ENCODE results near the gene AMH. TPM values are rescaled to one million over a fixed set of nuclear protein-coding genes. Genes with fewer than 3 reads are reported as not detected.

AMH gene
- total and polyA plus RNA-seq, 2 of the 13 experiments (the other 11 are each of a cell fraction or from before 2014, with no cell fraction given): 0.03 to 0.18 TPM

DNA sequence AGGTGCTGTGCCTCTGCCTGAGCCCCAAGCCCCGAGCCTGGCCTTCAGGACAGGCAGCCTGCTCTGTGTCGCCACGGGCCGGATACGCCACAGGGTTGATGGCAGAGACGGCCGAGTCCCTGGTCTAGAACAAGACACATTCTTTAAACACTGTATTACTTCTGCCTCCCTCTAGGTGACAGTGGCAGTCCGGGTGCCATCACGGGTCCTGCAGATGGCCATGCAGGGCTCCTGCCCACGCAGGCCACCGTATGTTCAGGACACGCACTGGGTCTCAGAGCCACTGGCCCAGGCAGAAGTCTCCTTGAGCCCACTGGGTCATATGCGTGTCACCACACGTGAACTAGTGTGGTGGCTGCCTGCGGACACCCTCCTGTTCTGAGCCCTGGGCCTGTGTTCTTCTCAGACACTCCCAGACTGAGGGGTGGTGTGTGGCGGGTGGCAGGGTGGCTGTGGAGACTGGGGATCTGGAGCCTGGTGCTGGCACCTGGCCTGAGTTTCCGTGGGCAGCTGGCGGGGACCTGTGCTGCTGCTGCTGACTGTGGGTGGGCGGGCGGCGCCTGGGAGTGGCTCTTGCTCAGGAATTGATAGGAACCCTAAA is 17.4 kb upstream of the AMH start (continued):
- TF ChIP-seq, protein P1, sequence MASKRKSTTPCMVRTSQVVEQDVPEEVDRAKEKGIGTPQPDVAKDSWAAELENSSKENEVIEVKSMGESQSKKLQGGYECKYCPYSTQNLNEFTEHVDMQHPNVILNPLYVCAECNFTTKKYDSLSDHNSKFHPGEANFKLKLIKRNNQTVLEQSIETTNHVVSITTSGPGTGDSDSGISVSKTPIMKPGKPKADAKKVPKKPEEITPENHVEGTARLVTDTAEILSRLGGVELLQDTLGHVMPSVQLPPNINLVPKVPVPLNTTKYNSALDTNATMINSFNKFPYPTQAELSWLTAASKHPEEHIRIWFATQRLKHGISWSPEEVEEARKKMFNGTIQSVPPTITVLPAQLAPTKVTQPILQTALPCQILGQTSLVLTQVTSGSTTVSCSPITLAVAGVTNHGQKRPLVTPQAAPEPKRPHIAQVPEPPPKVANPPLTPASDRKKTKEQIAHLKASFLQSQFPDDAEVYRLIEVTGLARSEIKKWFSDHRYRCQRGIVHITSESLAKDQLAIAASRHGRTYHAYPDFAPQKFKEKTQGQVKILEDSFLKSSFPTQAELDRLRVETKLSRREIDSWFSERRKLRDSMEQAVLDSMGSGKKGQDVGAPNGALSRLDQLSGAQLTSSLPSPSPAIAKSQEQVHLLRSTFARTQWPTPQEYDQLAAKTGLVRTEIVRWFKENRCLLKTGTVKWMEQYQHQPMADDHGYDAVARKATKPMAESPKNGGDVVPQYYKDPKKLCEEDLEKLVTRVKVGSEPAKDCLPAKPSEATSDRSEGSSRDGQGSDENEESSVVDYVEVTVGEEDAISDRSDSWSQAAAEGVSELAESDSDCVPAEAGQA (IDR thresholded peaks at IDR 0.05; ENCODE audit: low read depth): no peak
- TF ChIP-seq, protein P1 (CRISPR knock-in tag; IDR thresholded peaks at IDR 0.05; ENCODE audit: borderline replicate concordance): no peak
- TF ChIP-seq ZNF501 (CRISPR knock-in tag; IDR thresholded peaks at IDR 0.05): no peak
- peak; percentile 94 for TF ChIP-seq RBM22 (optimal IDR thresholded peaks at IDR 0.05; ENCODE audit: low read length)
- TF ChIP-seq ZNF260 (CRISPR knock-in tag; IDR thresholded peaks at IDR 0.05; ENCODE audit: borderline replicate concordance, low read depth): no peak
- TF ChIP-seq ZNF484 (CRISPR knock-in tag; IDR thresholded peaks at IDR 0.05; ENCODE audit: borderline replicate concordance, low read depth): no peak
- no peak for TF ChIP-seq ZNF841 (CRISPR knock-in tag; IDR thresholded peaks at IDR 0.05; ENCODE audit: borderline replicate concordance)
- TF ChIP-seq, protein P2, sequence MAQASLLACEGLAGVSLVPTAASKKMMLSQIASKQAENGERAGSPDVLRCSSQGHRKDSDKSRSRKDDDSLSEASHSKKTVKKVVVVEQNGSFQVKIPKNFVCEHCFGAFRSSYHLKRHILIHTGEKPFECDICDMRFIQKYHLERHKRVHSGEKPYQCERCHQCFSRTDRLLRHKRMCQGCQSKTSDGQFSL (CRISPR knock-in tag; IDR thresholded peaks at IDR 0.05): no peak
- TF ChIP-seq GTF3A (CRISPR knock-in tag; conservative IDR thresholded peaks at IDR 0.05): 0 out of 2 replicates have a peak, but pooled peaks have one; percentile 77
- no peak for TF ChIP-seq SALL2 (CRISPR knock-in tag; IDR thresholded peaks at IDR 0.05)
- 0 out of 2 replicates have a peak, but pooled peaks have one; percentile 32 for TF ChIP-seq PITX1 (CRISPR knock-in tag; IDR thresholded peaks at IDR 0.05)
- peak; percentile 16; the same call in 1 of the 2 replicates for TF ChIP-seq STAG1 (CRISPR knock-in tag; IDR thresholded peaks at IDR 0.05)
- no peak for TF ChIP-seq ZSCAN29 (CRISPR knock-in tag; conservative IDR thresholded peaks at IDR 0.05)
- no peak for TF ChIP-seq NFIB (CRISPR knock-in tag; IDR thresholded peaks at IDR 0.05; ENCODE audit: borderline replicate concordance)
- TF ChIP-seq SMARCC2 (IDR thresholded peaks at IDR 0.05): no peak
- no peak for TF ChIP-seq ZNF761 (CRISPR knock-in tag; conservative IDR thresholded peaks at IDR 0.05)
- no peak for TF ChIP-seq ZNF274 (CRISPR knock-in tag; IDR thresholded peaks at IDR 0.05)
- TF ChIP-seq, protein P3, sequence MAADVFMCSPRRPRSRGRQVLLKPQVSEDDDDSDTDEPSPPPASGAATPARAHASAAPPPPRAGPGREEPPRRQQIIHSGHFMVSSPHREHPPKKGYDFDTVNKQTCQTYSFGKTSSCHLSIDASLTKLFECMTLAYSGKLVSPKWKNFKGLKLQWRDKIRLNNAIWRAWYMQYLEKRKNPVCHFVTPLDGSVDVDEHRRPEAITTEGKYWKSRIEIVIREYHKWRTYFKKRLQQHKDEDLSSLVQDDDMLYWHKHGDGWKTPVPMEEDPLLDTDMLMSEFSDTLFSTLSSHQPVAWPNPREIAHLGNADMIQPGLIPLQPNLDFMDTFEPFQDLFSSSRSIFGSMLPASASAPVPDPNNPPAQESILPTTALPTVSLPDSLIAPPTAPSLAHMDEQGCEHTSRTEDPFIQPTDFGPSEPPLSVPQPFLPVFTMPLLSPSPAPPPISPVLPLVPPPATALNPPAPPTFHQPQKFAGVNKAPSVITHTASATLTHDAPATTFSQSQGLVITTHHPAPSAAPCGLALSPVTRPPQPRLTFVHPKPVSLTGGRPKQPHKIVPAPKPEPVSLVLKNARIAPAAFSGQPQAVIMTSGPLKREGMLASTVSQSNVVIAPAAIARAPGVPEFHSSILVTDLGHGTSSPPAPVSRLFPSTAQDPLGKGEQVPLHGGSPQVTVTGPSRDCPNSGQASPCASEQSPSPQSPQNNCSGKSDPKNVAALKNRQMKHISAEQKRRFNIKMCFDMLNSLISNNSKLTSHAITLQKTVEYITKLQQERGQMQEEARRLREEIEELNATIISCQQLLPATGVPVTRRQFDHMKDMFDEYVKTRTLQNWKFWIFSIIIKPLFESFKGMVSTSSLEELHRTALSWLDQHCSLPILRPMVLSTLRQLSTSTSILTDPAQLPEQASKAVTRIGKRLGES (CRISPR knock-in tag; IDR thresholded peaks at IDR 0.05; ENCODE audit: borderline replicate concordance): no peak
- TF ChIP-seq, protein P4, sequence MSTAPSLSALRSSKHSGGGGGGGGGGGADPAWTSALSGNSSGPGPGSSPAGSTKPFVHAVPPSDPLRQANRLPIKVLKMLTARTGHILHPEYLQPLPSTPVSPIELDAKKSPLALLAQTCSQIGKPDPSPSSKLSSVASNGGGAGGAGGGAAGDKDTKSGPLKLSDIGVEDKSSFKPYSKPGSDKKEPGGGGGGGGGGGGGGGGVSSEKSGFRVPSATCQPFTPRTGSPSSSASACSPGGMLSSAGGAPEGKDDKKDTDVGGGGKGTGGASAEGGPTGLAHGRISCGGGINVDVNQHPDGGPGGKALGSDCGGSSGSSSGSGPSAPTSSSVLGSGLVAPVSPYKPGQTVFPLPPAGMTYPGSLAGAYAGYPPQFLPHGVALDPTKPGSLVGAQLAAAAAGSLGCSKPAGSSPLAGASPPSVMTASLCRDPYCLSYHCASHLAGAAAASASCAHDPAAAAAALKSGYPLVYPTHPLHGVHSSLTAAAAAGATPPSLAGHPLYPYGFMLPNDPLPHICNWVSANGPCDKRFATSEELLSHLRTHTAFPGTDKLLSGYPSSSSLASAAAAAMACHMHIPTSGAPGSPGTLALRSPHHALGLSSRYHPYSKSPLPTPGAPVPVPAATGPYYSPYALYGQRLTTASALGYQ (CRISPR knock-in tag; IDR thresholded peaks at IDR 0.05): no peak

All from HepG2 (cell line).